ENCODE results near the gene RETSAT.
A peak's percentile ranks its signal among the peaks of the same experiment; 100 is the strongest.
"Not testable (repeated sequence)": the region's sequence is repeated elsewhere in the genome, so short reads cannot be mapped to it uniquely, and the experiment has no call there.

RETSAT gene

GRCh38 chr2:85354286-85355072 lies at the start of gene RETSAT, which contains the start of gene ELMOD3:
Gene RETSAT, minus strand, starts transcription at chr2:85354528. Its CDS starts 21 bp downstream, at chr2:85354507.
Gene ELMOD3, plus strand, starts transcription at chr2:85354769. Its CDS starts 2,430 bp downstream, at chr2:85357199.
- peak; percentile 93 for DNase-seq

GRCh38 chr2:85401844-85402243 lies 47.5 kb upstream of the RETSAT start:
- DNase-seq = no peak

GRCh38 chr2:85401464-85401805 lies 47.1 kb upstream of the RETSAT start:
- DNase-seq = no peak

GRCh38 chr2:85400541-85401463 lies 46.5 kb upstream of the RETSAT start:
- DNase-seq = no peak

GRCh38 chr2:85400023-85400422 lies 45.7 kb upstream of the RETSAT start:
- no peak for DNase-seq

GRCh38 chr2:85399183-85399455 lies 44.8 kb upstream of the RETSAT start:
- no peak for DNase-seq

- DNase-seq = no peak
These were observed 44.3 kb upstream of the RETSAT start for GRCh38 chr2:85398426-85399182.

GRCh38 chr2:85397925-85398331 lies 43.6 kb upstream of the RETSAT start:
- DNase-seq = no peak

- DNase-seq = no peak
These were observed 42.5 kb upstream of the RETSAT start for GRCh38 chr2:85396531-85397470.

- DNase-seq = no peak
These were observed 41.7 kb upstream of the RETSAT start for GRCh38 chr2:85395912-85396475.

- DNase-seq = no peak
These were observed 40.6 kb upstream of the RETSAT start for GRCh38 chr2:85394976-85395375.

GRCh38 chr2:85394261-85394681 lies 39.9 kb upstream of the RETSAT start:
- DNase-seq = no peak

GRCh38 chr2:85393836-85394235 lies 39.5 kb upstream of the RETSAT start:
- no peak for DNase-seq

- no peak for DNase-seq
These were observed 36.8 kb upstream of the RETSAT start for GRCh38 chr2:85390941-85391669.

- no peak for DNase-seq
These were observed 34.7 kb upstream of the RETSAT start for GRCh38 chr2:85388878-85389538.

- no peak for DNase-seq
These were observed 33.4 kb upstream of the RETSAT start for GRCh38 chr2:85387754-85388153.

GRCh38 chr2:85385746-85386145 lies 31.4 kb upstream of the RETSAT start:
- no peak for DNase-seq

GRCh38 chr2:85383850-85384249 lies 29.5 kb upstream of the RETSAT start:
- no peak for DNase-seq

- not testable (repeated sequence) for DNase-seq
These were observed 28.8 kb upstream of the RETSAT start for GRCh38 chr2:85383151-85383550.

GRCh38 chr2:85380048-85380447 lies 25.7 kb upstream of the RETSAT start:
- no peak for DNase-seq

- no peak for DNase-seq
These were observed 23.9 kb upstream of the RETSAT start for GRCh38 chr2:85378257-85378656.

Measured in NCI-H524 treated with DMSO at 0.1 percent for 48 hours (cell line).